DND-41 (cell line): ENCODE measurements around the gene UPF3B.
"Not testable (repeated sequence)": the region's sequence is repeated elsewhere in the genome, so short reads cannot be mapped to it uniquely, and the experiment has no call there.

Experiments used
- EZH2 ChIP-seq: IDR thresholded peaks from 3 replicates; pipeline ENCODE4 v1.6.1; 2012; ENCODE audit warnings: borderline replicate concordance, low read depth, mild to moderate bottlenecking, moderate library complexity, low read length, inconsistent platforms; ENCODE audit not compliant: severe bottlenecking
- TF ChIP-seq, protein P1 (sequence below): IDR thresholded peaks from 2 replicates; pipeline ENCODE4 v1.5.1; 2012; ENCODE audit warnings: borderline replicate concordance, low read length, moderate library complexity, mild to moderate bottlenecking; ENCODE audit not compliant: poor library complexity, severe bottlenecking; ENCODE audit errors: extremely low read depth

DNA sequence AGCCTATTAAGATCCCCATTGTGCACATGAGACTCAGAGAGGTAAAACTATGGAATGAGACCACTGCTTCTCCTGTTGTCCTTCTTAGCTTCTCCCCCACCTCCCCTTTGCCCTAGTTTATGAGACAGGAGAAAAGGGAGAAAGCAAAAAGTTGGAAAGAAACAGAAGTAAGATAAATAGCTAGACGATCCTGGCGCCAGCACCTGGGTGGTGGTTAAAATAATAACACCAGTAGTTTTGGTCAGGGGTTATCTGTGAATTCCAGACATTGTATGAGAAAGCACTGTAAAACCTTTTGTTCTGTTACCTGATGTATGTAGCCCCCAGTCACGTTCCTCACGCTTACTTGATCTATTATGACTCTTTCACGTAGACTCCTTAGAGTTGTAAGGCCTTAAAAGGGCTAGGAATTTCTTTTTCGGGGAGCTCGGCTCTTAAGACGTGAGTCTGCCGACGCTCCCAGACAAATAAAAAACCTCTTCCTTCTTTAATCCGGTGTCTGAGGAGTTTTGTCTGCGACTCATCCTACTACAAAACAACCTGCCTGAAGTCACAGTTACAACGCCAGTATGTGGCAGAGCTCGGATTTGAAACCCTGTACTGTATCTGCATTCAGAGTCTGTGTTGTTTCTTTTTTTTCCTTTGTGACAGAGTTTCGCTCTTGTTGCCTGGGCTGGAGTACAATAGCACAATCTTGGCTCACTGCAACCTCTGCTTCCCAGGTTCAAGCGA is 39.4 kb upstream of the UPF3B start:
- TF ChIP-seq, protein P1, sequence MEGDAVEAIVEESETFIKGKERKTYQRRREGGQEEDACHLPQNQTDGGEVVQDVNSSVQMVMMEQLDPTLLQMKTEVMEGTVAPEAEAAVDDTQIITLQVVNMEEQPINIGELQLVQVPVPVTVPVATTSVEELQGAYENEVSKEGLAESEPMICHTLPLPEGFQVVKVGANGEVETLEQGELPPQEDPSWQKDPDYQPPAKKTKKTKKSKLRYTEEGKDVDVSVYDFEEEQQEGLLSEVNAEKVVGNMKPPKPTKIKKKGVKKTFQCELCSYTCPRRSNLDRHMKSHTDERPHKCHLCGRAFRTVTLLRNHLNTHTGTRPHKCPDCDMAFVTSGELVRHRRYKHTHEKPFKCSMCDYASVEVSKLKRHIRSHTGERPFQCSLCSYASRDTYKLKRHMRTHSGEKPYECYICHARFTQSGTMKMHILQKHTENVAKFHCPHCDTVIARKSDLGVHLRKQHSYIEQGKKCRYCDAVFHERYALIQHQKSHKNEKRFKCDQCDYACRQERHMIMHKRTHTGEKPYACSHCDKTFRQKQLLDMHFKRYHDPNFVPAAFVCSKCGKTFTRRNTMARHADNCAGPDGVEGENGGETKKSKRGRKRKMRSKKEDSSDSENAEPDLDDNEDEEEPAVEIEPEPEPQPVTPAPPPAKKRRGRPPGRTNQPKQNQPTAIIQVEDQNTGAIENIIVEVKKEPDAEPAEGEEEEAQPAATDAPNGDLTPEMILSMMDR: not testable (repeated sequence)
- TF ChIP-seq EZH2: not testable (repeated sequence)
